Kidney (tissue), 14 donors: ENCODE results near the gene FNIP2. TPM values are rescaled to one million over a fixed set of nuclear protein-coding genes. Genes with fewer than 3 reads are reported as not detected.
A peak's percentile ranks its signal among the peaks of the same experiment; 100 is the strongest.

Experiments used
- DNase-seq, 5 donors: peaks; one replicate each; pipeline ENCODE4 v3.0.0-alpha.2; 2013 to 2020
- FAIRE-seq: peaks from 2 replicates; lab custom pipeline; 2012; peaks lifted over from hg19 to GRCh38; lab: Jason Lieb, UNC
- H3K27ac ChIP-seq, 2 donors: one replicate each; pipeline ENCODE4 v1.7.0; 2013; ENCODE audit warnings: low read depth in 2 of 2, low read length in 2 of 2, inconsistent platforms in 1 of 2
- H3K27me3 ChIP-seq: one replicate; pipeline ENCODE4 v1.7.1; 2013; ENCODE audit warnings: low read length, inconsistent platforms; ENCODE audit not compliant: control insufficient read depth, insufficient read depth
- H3K36me3 ChIP-seq, 3 donors: one replicate each; pipeline versions ENCODE4 v1.7.0 to v1.7.1; 2013; ENCODE audit warnings: low read length in 3 of 3, control low read depth in 1 of 3, inconsistent platforms in 1 of 3; ENCODE audit not compliant: insufficient read depth in 3 of 3, control insufficient read depth in 2 of 3
- H3K4me1 ChIP-seq, 3 donors: one replicate each; pipeline versions ENCODE4 v1.7.0 to v1.7.1; 2013; ENCODE audit warnings: low read length in 3 of 3, inconsistent platforms in 1 of 3, low read depth in 1 of 3; ENCODE audit not compliant: control insufficient read depth in 2 of 3, insufficient read depth in 2 of 3
- H3K4me3 ChIP-seq, 3 donors: one replicate each; pipeline versions ENCODE4 v1.7.0 to v1.8.1; 2013; ENCODE audit warnings: low read length in 3 of 3, control low read depth in 1 of 3, inconsistent platforms in 1 of 3
- H3K9ac ChIP-seq, 3 donors: one replicate each; pipeline versions ENCODE4 v1.7.0 to v1.7.1; 2013; ENCODE audit warnings: low read length in 3 of 3, control low read depth in 1 of 3, inconsistent platforms in 1 of 3
- H3K9me3 ChIP-seq, 3 donors: one replicate each; pipeline versions ENCODE4 v1.7.0 to v1.7.1; 2013; ENCODE audit warnings: low read length in 3 of 3, control low read depth in 1 of 3, inconsistent platforms in 1 of 3; ENCODE audit not compliant: control insufficient read depth in 2 of 3, insufficient read depth in 1 of 3
- intact Hi-C: fragments of 100-400 bp; cut with DNase I; formaldehyde crosslinking; loops from one replicate; pipeline ENCODE4 v1.11.1; 2022
- polyA plus RNA-seq: library from polyadenylated mRNA; stranded (reverse); fragments of 350-450 nt; fragmentation: Illumina TruSeq; extraction: RNeasy Lipid Tissue Mini Kit (QIAGEN cat#74804); gene quantifications from one replicate; pipeline ENCODE4 v1.2.3, GENCODE V29; 2014; ENCODE audit warnings: low read depth, low replicate concordance; ENCODE audit not compliant: insufficient read depth
- total RNA-seq: library from RNA; stranded (reverse); fragmentation: NEBNext Ultra II Directional; extraction: Animal tissue kit (Norgen Biotek cat#: 25700); gene quantifications from one replicate; pipeline ENCODE4 v1.2.1, GENCODE V29; 2021
- TF ChIP-seq, protein P1 (sequence below): IDR thresholded peaks from 3 replicates; pipeline ENCODE4 v1.5.1; 2012; ENCODE audit warnings: mild to moderate bottlenecking, moderate library complexity, borderline replicate concordance; ENCODE audit not compliant: insufficient read depth; ENCODE audit errors: extremely low read depth
- donor health status: control.
- donor health status: control.
- donor health status: control.
- donor health status: control.
- donor health status: control.
- donor health status: DM: yes; HTN: yes; CAD: no.
- donor health status: Normal renal cell carcinoma (clear cell type).

FNIP2 gene
- total and polyA plus RNA-seq, 2 donors from 2014 or later, result 13.2 to 65.1 TPM

- Histone ChIP-seq H3K27ac (no peak overlapping the region), H3K36me3 (no peaks in the 10 kb centered on the region), H3K4me3 (no peak overlapping the region), H3K4me1 (peaks cover 0 to 4% (median 3%) of the 10 kb centered on the region in 3 donors), H3K27me3 (no peaks in the 10 kb centered on the region), H3K9me3 (no peaks in the 10 kb centered on the region), H3K9ac (no peak overlapping the region)
- FAIRE-seq, result no peak
- no peak for DNase-seq
- TF ChIP-seq, protein P1, sequence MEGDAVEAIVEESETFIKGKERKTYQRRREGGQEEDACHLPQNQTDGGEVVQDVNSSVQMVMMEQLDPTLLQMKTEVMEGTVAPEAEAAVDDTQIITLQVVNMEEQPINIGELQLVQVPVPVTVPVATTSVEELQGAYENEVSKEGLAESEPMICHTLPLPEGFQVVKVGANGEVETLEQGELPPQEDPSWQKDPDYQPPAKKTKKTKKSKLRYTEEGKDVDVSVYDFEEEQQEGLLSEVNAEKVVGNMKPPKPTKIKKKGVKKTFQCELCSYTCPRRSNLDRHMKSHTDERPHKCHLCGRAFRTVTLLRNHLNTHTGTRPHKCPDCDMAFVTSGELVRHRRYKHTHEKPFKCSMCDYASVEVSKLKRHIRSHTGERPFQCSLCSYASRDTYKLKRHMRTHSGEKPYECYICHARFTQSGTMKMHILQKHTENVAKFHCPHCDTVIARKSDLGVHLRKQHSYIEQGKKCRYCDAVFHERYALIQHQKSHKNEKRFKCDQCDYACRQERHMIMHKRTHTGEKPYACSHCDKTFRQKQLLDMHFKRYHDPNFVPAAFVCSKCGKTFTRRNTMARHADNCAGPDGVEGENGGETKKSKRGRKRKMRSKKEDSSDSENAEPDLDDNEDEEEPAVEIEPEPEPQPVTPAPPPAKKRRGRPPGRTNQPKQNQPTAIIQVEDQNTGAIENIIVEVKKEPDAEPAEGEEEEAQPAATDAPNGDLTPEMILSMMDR, result no peak
- intact Hi-C loops, result no loop called here
Observed at GRCh38 chr4:158763462-158763861, 5.4 kb upstream of the FNIP2 start.

DNA sequence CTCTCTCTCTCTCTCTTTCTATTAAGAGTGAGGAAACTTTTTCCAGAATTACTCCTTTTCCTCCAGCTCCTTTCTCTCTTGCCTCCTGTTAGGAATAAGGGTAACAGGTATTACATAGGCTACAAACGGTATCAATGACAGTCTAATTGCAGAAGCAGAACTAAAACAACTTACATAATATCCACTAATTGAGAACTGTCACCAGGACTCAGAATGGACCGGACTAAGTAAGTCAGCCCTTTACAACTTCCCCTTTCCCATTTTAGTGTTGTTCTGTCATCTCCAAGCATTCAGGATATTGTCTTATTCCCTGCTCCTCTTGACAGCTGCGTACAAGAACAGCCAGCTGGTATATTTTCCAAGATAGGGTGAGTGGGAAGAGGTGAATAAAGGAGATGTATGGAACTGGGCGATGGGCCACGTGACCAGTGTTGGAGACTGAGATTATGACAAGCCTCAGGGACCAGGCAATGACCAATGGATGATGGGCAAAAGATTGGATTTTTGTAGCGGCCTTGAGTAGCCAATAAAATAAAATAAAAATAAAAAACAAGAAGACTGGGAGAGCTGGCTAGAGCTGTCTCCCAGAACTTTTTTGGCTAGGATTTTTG is 2.3 kb upstream of the FNIP2 start:
- FAIRE-seq (no peak), DNase-seq (no peak)
- Histone ChIP-seq H3K9me3 (no peaks in the 10 kb centered on the region), H3K36me3 (no peaks in the 10 kb centered on the region), H3K27me3 (no peaks in the 10 kb centered on the region), H3K4me1 (peaks cover 0 to 6% (median 4%) of the 10 kb centered on the region in 3 donors), H3K27ac (no peak overlapping the region), H3K4me3 (no peak overlapping the region), H3K9ac (no peak overlapping the region)
- TF ChIP-seq, protein P1, result no peak
- intact Hi-C loops, result no loop called here

DNA sequence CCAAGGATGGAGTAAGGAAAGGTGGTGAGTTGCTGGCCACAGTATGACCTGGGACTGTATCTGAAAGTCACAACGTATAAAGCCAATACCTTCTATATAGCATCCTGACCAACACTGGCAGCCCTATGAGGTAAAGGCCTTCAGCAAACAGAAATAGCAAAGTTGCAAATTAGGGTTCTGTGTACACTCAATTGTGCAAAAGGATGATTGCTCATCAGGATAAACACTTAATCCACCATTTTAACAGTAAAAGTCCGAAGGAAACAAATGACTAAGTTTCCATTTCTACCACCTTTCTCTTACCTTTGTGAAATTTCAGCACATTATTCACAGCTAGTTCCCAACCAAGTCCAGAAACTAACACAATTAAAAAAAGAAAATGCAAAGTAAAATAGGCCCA is 1.4 kb upstream of the FNIP2 start:
- FAIRE-seq, result no peak
- H3K27ac ChIP-seq, result no peak overlapping the region

More for the DNA sequence above, 1.4 kb upstream of the FNIP2 start:
- H3K27me3 ChIP-seq, result no peaks in the 10 kb centered on the region
- H3K9me3 ChIP-seq, result no peaks in the 10 kb centered on the region
- peak overlapping the region in 1 of 3 donors; percentile 87 for H3K4me3 ChIP-seq
- no peak for DNase-seq
- intact Hi-C loops, result no loop called here
- TF ChIP-seq, protein P1, result no peak
- H3K9ac ChIP-seq, result no peak overlapping the region
- H3K36me3 ChIP-seq, result no peaks in the 10 kb centered on the region
- peaks cover 0 to 9% (median 8%) of the 10 kb centered on the region in 3 donors for H3K4me1 ChIP-seq
